GM13977 (cell line): ENCODE data around the gene GLYATL1.

Experiments used
- DNase-seq: peaks from one replicate; pipeline ENCODE4 v3.0.0; 2012; ENCODE audit warnings: low spot score
- in situ Hi-C: fragments of 300-500 bp; cut with MboI; formaldehyde crosslinking; loops from one replicate; pipeline ENCODE4 v1.12.0; 2022; ENCODE audit warnings: low sequenced_read_pairs, low pct_unique_long_range_greater_than_20kb, mixed read lengths, inconsistent platforms; ENCODE audit not compliant: unreplicated experiment
- TF ChIP-seq, protein P1 (sequence below): IDR thresholded peaks from 2 replicates; pipeline ENCODE4 v1.5.1; 2012; ENCODE audit warnings: mild to moderate bottlenecking, control low read depth; ENCODE audit not compliant: insufficient read depth; ENCODE audit errors: extremely low read depth, missing control alignments

GLYATL1 gene, protein sequence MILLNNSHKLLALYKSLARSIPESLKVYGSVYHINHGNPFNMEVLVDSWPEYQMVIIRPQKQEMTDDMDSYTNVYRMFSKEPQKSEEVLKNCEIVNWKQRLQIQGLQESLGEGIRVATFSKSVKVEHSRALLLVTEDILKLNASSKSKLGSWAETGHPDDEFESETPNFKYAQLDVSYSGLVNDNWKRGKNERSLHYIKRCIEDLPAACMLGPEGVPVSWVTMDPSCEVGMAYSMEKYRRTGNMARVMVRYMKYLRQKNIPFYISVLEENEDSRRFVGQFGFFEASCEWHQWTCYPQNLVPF

DNA sequence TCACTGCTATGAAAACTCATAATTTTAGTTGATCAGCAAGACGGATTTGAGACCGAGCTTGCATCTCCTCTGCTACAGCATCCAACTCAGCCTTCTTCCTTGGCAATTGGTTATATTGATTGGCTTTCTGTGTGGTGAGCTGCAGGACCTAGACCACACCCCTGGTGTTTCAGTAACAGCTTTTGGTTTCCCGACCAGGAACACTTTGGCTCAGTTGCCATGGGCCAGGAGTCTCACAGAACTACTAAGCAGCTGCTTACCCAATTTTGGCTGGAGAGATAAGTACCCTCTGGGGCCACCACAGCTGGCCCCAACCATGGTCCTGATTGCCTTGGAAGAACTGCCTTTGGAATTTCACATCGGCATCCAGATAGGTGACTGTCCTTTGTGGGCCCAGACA lies at the start of gene GLYATL1:
Gene GLYATL1, plus strand, starts transcription at position 212 of the 400 bp plus-strand sequence. CDS start 7,600 bp downstream, outside the sequence.
- TF ChIP-seq, protein P1, sequence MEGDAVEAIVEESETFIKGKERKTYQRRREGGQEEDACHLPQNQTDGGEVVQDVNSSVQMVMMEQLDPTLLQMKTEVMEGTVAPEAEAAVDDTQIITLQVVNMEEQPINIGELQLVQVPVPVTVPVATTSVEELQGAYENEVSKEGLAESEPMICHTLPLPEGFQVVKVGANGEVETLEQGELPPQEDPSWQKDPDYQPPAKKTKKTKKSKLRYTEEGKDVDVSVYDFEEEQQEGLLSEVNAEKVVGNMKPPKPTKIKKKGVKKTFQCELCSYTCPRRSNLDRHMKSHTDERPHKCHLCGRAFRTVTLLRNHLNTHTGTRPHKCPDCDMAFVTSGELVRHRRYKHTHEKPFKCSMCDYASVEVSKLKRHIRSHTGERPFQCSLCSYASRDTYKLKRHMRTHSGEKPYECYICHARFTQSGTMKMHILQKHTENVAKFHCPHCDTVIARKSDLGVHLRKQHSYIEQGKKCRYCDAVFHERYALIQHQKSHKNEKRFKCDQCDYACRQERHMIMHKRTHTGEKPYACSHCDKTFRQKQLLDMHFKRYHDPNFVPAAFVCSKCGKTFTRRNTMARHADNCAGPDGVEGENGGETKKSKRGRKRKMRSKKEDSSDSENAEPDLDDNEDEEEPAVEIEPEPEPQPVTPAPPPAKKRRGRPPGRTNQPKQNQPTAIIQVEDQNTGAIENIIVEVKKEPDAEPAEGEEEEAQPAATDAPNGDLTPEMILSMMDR, result no peak
- in situ Hi-C loops, result no loop called here
- DNase-seq, result no peak

DNA sequence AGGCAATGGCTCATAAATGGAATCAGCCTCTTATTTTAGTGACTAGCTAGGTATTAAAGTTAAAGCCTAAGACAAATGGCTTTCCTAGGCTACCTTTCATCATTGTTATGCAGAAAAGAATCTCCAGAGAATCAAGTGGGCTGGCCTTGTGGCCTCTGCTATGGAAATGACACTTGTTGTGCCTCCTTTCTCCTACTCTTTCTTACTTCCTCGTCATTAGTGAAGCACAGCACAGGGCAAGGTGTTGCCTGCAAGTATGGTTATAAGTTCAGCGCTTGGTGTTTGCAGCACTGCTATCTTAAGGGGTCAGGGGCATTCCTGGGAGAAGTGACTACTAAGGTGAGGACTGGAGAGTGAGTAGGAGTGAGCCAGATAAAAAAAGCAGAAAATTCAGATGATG lies 45.4 kb upstream of the GLYATL1 start:
- in situ Hi-C loops, result no loop called here
- no peak for DNase-seq
- TF ChIP-seq, protein P1, result no peak

DNA sequence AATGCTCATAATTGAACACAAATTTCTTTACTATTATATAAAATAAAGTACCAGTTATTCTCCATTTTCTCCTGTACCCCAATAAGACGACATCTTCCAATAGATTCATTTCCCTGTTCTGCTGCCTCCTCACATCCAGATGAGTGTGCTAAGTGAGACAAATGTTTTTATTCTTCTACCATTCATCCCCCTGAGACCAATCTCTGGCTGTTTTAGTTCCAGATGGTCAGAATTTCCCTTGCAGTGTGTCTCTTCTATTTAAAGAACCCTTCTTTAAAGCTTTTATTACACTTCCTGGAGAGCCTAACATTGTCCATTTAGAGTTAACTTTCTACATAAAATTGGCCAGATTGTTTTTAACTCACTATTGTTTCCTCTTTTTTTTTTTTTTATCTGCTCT lies 41.2 kb upstream of the GLYATL1 start:
- in situ Hi-C loops, result no loop called here
- no peak for DNase-seq
- TF ChIP-seq, protein P1, result no peak

DNA sequence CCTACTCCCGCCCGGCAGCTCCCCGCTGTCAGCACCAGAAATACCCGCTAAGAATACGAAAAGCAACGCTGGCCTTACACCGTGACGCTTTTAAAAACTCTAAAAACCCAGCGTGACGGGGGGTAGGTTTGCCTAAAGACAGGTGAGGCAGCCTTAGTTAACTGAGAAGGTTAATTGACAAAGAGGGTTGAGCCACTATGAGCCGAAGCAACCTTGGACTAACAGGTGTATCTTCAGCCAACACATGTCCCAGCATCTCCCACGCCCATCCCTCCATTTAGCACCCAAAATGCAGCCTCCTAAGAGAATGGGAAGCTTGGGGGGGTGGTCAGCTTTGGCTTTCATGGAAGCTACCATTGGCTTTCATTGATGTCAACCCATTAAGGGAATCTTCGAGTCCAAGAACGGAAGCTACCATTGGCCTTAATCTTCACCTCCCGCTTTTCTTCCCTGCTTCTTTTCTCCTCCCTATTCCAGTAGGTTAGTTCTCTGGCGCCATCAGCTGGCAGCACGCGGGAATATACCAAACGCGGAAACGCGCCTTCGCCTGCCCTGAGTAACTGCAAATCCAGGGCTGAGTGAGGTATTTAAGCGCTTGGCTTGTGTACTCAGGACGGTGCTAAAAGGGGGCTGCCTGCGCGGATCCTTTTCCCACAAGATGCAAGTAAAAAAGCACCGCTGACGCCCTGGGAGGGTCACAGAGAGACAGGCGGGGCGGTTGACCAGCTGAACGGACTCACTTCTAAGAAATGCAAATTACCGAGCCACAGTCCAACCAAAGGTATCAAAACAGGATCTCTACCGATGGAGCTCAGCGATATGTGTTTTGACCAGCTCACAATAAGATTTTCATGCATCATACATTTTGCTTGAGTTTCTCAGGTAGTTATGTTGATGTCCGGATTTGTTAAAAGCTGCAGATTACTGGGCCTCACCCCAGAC lies 38.5 kb upstream of the GLYATL1 start:
- in situ Hi-C loops, result no loop called here
- TF ChIP-seq, protein P1, result peak; percentile 61
- DNase-seq, result peak; percentile 60

DNA sequence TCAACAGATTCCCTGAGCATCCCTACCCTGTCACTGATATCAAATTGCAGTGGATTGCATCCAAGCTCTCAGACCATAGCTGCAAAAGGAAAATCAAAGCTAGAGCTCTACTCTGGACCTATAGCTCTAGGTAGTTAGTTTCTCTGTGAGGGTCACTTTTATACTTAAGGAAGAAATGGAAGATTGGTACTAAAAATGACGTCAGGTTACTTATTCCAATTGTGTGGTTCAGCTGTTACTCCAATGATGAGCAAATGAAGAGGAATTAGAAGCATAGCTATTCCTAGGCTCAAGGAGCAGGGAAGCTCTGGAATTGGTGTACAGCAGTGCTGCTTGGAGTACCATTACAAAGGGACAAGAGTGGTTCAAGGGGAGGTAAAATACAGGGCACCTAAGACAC lies 36.4 kb upstream of the GLYATL1 start:
- no peak for DNase-seq
- in situ Hi-C loops, result no loop called here
- TF ChIP-seq, protein P1, result no peak

DNA sequence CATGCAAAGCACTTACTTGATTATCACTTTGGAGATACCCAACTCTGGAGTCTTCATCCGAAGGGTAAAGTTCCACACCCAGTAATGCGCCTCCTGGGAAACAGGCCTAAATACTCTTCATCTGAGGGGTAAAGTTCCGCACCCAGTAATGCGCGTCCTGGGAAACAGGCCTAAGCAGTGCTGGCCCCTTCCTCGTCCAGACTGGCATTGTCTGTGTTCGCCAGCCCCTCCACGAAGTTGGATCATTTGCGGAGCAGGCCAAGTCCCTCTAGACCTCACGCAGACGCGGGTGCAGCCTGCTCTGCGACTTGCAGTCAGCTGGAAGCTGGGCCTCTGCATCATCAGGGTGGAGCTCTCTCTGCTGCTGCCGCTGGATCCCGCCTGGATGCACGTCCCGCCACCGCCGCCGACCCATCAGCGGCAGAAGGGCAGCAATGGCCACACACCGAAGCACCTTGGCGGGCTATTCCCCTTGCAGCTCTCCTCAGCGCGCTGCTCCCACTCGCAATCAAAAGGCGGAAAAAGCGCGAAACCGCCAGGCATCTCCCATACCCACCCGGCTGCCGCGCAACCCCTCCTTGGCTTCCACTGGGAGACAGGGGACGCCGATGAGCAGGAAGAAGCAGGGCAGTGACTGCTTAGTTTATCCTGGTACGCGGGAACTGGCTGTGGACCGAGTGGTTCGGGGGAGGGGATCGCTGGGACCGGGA lies 34.1 kb upstream of the GLYATL1 start:
- DNase-seq, result no peak
- in situ Hi-C loops, result no loop called here
- TF ChIP-seq, protein P1, result no peak
